GM12891 (cell line): ENCODE data around the gene CCDC73.

Experiments
- PAX5 ChIP-seq: IDR thresholded peaks from 2 replicates; pipeline ENCODE4 v1.6.1; 2011; ENCODE audit warnings: low read length, moderate library complexity, mild to moderate bottlenecking; ENCODE audit not compliant: insufficient read depth, severe bottlenecking
- POLR2A ChIP-seq: IDR thresholded peaks from 2 replicates; pipeline ENCODE4 v1.6.1; 2011; ENCODE audit warnings: low read depth, low read length, control low read depth
- POLR2AphosphoS5 ChIP-seq: IDR thresholded peaks from 2 replicates; pipeline ENCODE4 v1.6.1; 2011; ENCODE audit warnings: low read depth, low read length, control low read depth
- SPI1 ChIP-seq: IDR thresholded peaks from 2 replicates; pipeline ENCODE4 v1.6.1; 2011; ENCODE audit warnings: low read depth, low read length, control low read depth
- TAF1 ChIP-seq: IDR thresholded peaks from 2 replicates; pipeline ENCODE4 v1.6.1; 2011; ENCODE audit warnings: low read depth, low read length, control low read depth

DNA sequence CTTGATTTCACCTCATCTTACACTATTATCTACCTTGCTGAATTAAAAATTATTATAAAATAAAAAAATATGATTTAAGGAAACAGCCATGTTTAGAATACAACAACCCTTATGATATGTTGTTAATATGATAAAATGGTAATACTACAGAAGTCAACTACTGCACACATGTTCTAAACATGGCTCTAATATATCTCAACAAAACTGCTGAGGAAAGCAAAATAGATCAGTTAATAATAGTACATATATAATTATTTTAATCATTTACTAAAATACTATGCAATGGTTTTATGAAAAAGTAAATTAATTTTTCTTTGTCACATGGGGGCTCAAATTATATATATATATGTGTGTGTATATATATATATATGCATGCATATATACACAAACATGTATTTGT lies 153.1 kb downstream of the CCDC73 start:
- no peak for TF ChIP-seq POLR2AphosphoS5
- TF ChIP-seq POLR2A, result no peak
- TF ChIP-seq PAX5, result no peak
- no peak for TF ChIP-seq SPI1
- TF ChIP-seq TAF1, result no peak
